Measurements from ENCODE around the gene EP300.

DNA sequence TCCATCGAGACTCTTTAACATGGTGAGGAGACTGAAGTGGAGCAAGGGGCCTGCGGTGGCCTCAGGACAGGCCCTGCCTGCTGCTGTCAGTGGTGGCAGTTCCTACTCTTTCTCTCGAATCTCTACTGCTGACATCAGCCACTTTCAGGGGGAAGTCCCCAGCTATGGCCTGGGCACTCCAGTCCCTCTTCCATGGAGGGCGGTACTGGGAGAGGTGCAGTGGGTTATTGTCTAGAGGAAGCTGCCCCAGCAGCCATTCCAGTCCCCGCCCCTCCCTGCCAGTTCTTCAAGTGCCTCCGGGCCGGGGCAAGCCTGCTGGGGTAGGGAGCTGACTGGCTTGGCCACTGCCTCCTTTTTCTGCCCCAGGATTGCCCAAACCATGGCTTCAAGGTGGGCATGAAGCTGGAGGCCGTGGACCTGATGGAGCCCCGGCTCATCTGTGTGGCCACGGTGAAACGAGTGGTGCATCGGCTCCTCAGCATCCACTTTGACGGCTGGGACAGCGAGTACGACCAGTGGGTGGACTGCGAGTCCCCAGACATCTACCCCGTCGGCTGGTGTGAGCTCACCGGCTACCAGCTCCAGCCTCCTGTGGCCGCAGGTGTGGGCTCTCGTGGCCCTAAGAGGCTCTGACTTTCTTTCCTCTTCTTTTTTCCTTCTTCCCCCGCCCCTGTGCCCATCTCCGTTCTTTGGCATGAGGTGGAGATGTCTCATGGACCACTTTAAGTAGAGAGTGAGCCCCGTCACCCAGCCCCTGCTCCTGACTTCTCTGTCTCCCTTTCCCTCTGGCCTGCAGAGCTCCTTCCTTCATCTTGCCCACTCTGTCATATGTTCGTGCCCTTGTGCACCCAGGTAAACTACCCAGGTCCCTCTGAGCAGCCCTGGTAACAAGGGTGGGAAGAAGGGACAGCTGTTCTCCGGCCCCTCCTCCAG, 134.6 kb downstream of the EP300 start:
- TF ChIP-seq, protein P1, sequence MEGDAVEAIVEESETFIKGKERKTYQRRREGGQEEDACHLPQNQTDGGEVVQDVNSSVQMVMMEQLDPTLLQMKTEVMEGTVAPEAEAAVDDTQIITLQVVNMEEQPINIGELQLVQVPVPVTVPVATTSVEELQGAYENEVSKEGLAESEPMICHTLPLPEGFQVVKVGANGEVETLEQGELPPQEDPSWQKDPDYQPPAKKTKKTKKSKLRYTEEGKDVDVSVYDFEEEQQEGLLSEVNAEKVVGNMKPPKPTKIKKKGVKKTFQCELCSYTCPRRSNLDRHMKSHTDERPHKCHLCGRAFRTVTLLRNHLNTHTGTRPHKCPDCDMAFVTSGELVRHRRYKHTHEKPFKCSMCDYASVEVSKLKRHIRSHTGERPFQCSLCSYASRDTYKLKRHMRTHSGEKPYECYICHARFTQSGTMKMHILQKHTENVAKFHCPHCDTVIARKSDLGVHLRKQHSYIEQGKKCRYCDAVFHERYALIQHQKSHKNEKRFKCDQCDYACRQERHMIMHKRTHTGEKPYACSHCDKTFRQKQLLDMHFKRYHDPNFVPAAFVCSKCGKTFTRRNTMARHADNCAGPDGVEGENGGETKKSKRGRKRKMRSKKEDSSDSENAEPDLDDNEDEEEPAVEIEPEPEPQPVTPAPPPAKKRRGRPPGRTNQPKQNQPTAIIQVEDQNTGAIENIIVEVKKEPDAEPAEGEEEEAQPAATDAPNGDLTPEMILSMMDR (IDR thresholded peaks at IDR 0.05), result no peak
- no peak for TF ChIP-seq POLR2A (IDR thresholded peaks at IDR 0.05; ENCODE audit: low read depth)
- no peak for TF ChIP-seq POLR2AphosphoS5 (IDR thresholded peaks at IDR 0.05)
- TF ChIP-seq EP300 (IDR thresholded peaks at IDR 0.05), result no peak

Data from esophagus muscularis mucosa (tissue), 4 donors.